GM21737 (cell line): Measurements from ENCODE around the gene PRR20G.

Experiments
- ATAC-seq: cut with Tn5 transposase; IDR thresholded peaks from one replicate; pipeline ENCODE4 v1.9.1; 2021; ENCODE audit warnings: mild to moderate bottlenecking, moderate library complexity; ENCODE audit not compliant: unreplicated experiment

PRR20G gene

GRCh38 chr3:127235706-127236105 lies 52.1 kb downstream of the PRR20G start:
- ATAC-seq, result no peak

GRCh38 chr3:127234778-127235177 lies 53.1 kb downstream of the PRR20G start:
- ATAC-seq, result no peak
